HUES6 (cell line): ENCODE measurements around the gene PARVB.

Experiments used
- H3K27ac ChIP-seq: 2 replicates; pipeline ENCODE4 v1.7.0; 2013; ENCODE audit warnings: low read depth, mild to moderate bottlenecking, low read length, inconsistent platforms
- H3K27me3 ChIP-seq: 2 replicates; pipeline ENCODE4 v1.6.1; 2013; ENCODE audit warnings: low read length; ENCODE audit not compliant: control insufficient read depth, insufficient read depth
- H3K36me3 ChIP-seq: 2 replicates; pipeline ENCODE4 v1.6.1; 2013; ENCODE audit warnings: low read length; ENCODE audit not compliant: control insufficient read depth, insufficient read depth
- H3K4me1 ChIP-seq: 2 replicates; pipeline ENCODE4 v1.6.1; 2013; ENCODE audit warnings: low read length; ENCODE audit not compliant: control insufficient read depth, insufficient read depth
- H3K4me3 ChIP-seq: 2 replicates; pipeline ENCODE4 v1.5.1; 2013; ENCODE audit warnings: low read depth, low read length
- H3K9ac ChIP-seq: one replicate; pipeline ENCODE4 v1.6.1; 2013; ENCODE audit warnings: mild to moderate bottlenecking, low read length
- H3K9me3 ChIP-seq: 2 replicates; pipeline ENCODE4 v1.6.1; 2013; ENCODE audit warnings: low read depth, low read length; ENCODE audit not compliant: control insufficient read depth, insufficient read depth

Gene PARVB

DNA sequence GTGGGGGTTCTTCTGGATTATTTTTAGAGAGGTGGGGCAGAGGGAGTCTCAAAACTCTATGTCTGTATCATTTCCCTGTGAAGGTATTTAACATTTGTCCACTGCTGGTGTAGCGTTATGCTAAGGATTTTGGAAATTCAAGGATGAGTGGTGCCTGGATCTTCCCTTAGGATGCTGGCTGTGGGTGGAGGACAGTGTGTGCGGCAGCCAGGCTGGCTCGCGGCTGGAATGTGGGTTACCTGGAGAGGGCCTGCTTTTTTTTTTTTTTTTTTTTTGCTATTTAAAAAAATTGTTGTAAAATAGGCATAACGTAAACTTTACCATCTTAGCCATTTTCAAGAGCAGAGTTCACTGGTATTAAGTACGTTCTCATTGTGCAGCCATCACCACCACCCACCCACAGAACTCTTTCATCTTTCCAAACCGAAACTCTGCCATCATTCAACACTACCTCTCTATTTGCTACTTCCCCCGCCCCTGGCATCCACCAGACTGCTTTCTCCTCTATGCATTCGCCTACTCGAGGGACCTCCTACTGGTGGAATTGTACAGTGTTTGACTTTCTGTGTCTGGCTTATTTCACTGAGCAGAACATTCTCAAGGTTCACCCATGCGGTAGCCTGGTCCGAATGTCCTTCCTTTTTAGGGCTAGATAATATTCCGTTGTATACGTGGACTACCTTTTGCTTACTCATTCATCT is 67.1 kb downstream of the PARVB start:
- Histone ChIP-seq H3K9ac (no peak overlapping the region), H3K4me1 (no peaks in the 10 kb centered on the region; the same call in 1 of the 2 replicates), H3K27me3 (no peaks in the 10 kb centered on the region), H3K27ac (no peak overlapping the region), H3K9me3 (no peaks in the 10 kb centered on the region), H3K4me3 (no peak overlapping the region), H3K36me3 (no peaks in the 10 kb centered on the region)

DNA sequence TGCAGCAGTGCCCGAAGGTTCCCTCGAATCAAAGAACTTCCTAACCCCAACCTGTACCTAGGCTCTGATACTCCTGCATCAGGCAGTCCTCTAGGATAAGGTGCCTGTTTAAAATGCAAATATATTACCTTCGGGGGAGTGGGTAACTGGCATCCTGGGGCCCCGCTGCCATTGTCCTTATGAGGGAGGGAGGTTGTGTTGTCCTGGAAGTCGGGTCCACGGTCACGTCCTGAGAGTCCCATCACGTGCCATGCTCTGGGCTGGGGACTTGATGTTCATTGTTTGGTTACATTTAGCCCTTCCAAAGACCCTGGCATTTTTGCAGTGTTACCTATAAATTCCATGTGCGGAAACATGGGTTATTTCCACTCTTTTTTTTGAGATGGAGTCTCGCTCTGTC is 67.6 kb downstream of the PARVB start:
- Histone ChIP-seq H3K4me3 (no peak overlapping the region), H3K36me3 (no peaks in the 10 kb centered on the region), H3K4me1 (no peaks in the 10 kb centered on the region; the same call in 1 of the 2 replicates), H3K27me3 (no peaks in the 10 kb centered on the region), H3K9ac (no peak overlapping the region), H3K27ac (no peak overlapping the region), H3K9me3 (no peaks in the 10 kb centered on the region)

DNA sequence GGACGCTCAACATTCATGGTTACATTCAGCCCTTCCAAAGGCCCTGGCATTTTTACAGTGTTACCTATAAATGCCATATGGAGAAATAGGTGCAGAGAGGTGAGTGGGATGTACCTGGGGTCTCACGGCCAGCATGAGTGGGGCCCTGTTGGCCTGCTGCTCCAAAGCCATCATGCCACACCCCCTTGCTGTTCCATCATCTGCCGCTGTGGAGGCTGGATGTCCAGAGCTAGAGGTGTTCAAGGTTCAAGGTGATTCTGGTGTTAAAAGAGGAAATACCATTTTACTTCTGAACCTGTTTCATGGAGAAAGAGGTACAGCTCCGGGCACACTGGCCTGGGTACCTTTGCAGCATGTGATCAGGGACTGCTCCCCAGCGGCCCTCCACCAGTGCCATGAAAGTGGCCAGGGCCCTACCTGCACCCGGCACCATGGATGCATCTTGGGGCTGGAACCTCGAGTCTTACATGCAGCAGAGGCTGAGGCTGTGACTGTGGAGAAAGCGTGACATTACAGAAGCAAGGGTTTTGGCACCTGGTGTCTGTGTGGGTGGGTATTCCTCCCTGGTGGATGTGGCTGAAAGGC is 68.6 kb downstream of the PARVB start:
- H3K4me3 ChIP-seq, result no peak overlapping the region
- no peaks in the 10 kb centered on the region; the same call in 1 of the 2 replicates for H3K4me1 ChIP-seq
- H3K9ac ChIP-seq, result no peak overlapping the region
- H3K27me3 ChIP-seq, result no peaks in the 10 kb centered on the region
- H3K27ac ChIP-seq, result no peak overlapping the region
- H3K36me3 ChIP-seq, result no peaks in the 10 kb centered on the region
- H3K9me3 ChIP-seq, result no peaks in the 10 kb centered on the region

DNA sequence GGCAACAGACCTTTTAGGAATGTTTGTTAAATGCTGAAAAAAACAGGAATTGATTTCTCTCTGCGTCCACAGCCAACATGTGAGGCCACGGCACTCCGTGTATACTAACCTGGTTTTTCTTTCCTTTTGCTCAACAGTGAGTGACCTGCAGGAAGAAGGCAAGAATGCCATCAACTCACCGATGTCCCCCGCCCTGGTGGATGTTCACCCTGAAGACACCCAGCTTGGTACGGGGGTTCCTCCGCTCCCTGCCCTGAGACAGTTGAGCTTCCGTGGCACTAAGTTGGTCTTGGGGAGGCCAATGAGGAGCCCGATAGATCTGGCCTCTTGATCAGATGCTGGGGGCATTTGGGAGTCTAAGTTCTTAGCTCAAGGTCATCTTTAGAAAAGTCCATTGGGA is 69.7 kb downstream of the PARVB start:
- Histone ChIP-seq H3K27me3 (no peaks in the 10 kb centered on the region), H3K9me3 (no peaks in the 10 kb centered on the region), H3K9ac (no peak overlapping the region), H3K36me3 (no peaks in the 10 kb centered on the region), H3K27ac (no peak overlapping the region), H3K4me1 (no peaks in the 10 kb centered on the region; the same call in 1 of the 2 replicates), H3K4me3 (no peak overlapping the region)

DNA sequence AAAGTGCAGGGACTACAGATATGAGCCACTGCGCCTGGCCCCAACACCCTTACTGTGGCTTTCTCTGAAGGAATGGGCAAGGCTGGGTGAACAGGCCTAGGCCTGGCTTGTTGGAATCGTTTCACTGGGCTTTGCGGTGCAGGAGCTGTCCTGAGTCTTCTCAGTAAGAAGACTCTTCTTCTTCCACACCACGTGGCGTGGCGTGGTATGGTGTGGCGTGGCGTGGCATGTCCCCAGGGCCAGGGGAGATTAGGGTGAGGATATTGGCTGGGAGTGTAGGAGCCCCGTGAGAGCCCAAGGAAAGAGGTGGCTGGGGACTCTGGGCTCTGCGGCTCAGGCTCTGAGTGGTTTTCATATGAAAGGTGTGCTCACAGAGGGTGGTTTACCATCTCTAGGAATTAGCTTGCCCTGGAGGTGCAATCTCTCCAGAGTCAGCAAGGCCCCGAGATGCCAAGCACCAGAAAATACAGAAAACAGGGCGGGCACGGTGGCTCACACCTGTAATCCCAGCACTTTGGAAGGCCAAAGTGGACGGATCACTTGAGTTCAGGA is 70.7 kb downstream of the PARVB start:
- H3K9ac ChIP-seq, result no peak overlapping the region
- H3K27me3 ChIP-seq, result no peaks in the 10 kb centered on the region
- H3K4me1 ChIP-seq, result no peaks in the 10 kb centered on the region
- H3K27ac ChIP-seq, result no peak overlapping the region
- H3K36me3 ChIP-seq, result no peaks in the 10 kb centered on the region
- no peak overlapping the region for H3K4me3 ChIP-seq
- H3K9me3 ChIP-seq, result no peaks in the 10 kb centered on the region

DNA sequence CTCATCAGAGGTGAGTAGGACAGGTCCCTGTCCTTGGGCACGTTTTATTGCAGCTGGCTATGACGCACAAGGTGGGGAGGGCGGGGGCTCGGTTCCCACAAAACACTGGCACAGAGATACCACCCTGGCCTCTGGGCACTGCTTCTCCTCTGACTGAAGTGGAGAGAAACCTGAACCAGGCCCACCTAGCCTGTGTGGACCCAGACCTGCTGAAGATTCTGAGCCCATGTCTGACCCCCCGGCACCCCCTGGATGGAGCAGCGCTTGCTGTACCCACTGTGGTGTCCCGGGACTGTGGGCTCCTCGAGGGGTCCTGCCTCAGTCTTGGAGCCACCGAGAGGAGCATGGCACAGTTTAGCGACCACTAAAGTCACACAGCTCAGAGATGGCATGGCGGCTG is 72.6 kb downstream of the PARVB start:
- no peak overlapping the region for H3K9ac ChIP-seq
- no peaks in the 10 kb centered on the region for H3K9me3 ChIP-seq
- no peaks in the 10 kb centered on the region for H3K27me3 ChIP-seq
- no peaks in the 10 kb centered on the region for H3K4me1 ChIP-seq
- H3K27ac ChIP-seq, result no peak overlapping the region
- no peak overlapping the region for H3K4me3 ChIP-seq
- no peaks in the 10 kb centered on the region for H3K36me3 ChIP-seq

DNA sequence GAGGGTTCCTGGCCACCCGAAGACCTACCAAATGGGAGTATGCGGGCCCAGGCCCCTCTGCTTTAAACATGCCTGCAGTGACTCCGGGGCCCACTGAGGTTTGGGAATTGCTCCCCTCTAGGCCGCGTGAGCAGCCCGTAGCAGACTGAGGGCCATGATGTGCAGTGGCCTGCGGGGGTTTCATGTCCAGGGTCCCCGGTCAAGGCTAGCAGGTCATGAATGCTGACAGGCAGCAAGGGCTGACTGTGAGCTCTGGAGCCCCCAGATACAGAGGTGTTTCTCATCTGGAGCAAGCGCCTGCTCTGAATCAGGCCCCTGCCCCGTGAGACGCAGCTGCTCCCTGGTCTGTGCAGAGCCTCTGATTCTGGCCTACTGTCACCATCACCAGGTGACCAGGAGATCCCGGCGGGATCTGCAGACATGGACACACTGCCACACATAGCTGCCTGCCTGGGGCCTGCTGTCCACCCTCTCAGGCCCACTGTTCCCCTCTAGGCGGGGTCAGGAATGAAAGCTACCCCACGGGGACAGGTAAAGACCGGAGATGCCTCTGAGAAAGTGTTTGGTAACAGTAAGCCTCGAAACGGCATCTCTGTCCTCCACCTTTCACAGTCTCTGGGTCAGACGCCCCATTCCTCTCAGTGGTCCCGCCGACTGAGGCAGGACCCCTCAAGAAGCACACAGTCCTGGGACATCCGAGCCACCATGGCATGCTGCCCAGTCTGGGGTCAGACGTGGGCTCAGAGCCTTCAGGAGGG is 73.3 kb downstream of the PARVB start:
- H3K36me3 ChIP-seq, result no peaks in the 10 kb centered on the region
- no peaks in the 10 kb centered on the region for H3K4me1 ChIP-seq
- no peaks in the 10 kb centered on the region for H3K9me3 ChIP-seq
- H3K27ac ChIP-seq, result no peak overlapping the region
- no peak overlapping the region for H3K9ac ChIP-seq
- no peak overlapping the region for H3K4me3 ChIP-seq
- H3K27me3 ChIP-seq, result no peaks in the 10 kb centered on the region

DNA sequence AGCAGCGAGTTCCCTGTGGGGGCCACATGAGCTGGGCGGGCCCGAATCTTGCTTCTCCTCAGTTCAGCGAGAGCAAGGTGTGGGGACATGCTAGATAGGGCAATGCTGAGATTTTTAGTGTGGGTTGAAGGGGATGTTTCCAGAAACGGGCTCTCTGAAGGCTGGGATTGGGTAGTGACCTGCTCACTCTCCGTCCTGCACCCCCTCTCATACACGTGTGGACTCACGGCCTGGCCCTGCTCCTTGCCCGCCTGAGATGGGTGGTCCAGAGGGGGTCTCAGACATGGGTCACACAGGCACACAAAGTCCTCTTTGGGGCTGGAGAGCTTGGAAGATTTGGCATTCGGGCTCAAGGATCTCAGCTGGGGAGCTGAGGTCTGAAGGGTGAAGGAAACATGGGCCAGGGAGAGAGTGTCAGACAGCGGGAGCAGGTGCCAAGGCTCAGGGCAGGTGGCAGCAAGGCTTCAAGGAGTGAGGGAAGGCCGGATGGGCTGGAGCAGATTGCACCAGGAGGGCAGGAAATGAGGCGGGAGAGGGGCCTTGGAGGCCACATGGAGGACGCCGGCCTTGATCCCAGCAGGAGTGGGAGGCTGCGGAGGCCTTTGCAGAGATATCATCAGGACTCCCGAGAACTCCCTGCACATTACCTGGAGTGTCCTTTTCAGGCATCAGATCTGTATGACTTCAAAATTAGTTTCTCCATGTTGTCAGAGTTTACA is 74.1 kb downstream of the PARVB start:
- H3K27ac ChIP-seq, result no peak overlapping the region
- no peaks in the 10 kb centered on the region for H3K9me3 ChIP-seq
- H3K27me3 ChIP-seq, result no peaks in the 10 kb centered on the region
- no peaks in the 10 kb centered on the region for H3K36me3 ChIP-seq
- no peak overlapping the region for H3K4me3 ChIP-seq
- no peaks in the 10 kb centered on the region for H3K4me1 ChIP-seq
- no peak overlapping the region for H3K9ac ChIP-seq

DNA sequence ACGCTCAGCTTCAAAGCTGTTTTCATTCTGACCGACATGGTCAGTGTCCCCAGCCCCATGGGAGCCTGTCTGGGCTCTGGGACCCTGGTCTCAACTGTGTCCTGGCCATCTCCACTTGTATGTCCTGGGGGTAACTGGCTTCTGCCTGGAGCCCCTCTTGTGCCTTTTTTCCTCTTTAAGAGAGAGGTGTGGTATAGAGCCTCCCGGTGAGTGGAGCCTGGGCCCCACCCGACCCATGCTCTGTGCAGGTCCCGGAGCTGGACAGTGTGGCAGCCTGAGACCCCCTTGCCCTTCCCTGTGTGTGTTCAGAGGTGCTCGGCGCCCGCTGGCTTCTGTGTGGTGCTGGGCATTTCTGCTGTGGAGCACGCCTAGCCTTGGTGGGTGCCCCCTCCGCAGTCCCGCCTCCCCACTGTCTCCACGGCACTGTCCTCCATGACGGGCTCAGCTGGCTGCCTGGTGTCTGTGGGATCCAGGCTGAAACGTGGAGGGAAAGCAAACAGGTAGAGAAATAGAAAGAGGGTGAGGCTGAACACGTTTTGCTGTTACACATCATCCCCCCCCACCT is 74.9 kb downstream of the PARVB start:
- Histone ChIP-seq H3K4me1 (no peaks in the 10 kb centered on the region), H3K9ac (no peak overlapping the region), H3K27ac (no peak overlapping the region), H3K27me3 (no peaks in the 10 kb centered on the region), H3K36me3 (0 out of 2 replicates have a peak, but pooled peaks cover 2% of the 10 kb centered on the region), H3K9me3 (no peaks in the 10 kb centered on the region), H3K4me3 (no peak overlapping the region)

DNA sequence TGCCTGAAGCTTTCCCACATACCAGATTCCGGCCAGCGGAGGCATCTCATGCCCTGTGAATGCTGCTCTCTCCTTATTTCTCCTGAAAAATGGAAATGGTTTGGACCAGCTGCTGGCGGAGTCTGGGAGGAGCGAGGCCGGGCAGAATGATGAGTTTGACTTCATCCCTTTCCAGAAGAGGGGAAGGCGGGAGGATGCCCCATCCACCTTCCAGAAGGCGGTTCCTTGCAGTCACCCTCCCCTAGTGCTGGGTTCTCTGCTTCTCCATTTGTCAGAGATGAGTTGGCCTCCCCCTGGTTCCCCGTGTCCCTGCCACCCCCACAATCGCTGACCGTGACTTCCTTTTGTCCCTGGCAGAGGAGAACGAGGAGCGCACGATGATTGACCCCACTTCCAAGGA is 75.6 kb downstream of the PARVB start:
- no peak overlapping the region for H3K27ac ChIP-seq
- no peaks in the 10 kb centered on the region for H3K27me3 ChIP-seq
- H3K36me3 ChIP-seq, result peaks cover 2% of the 10 kb centered on the region; the same call in 1 of the 2 replicates
- H3K4me3 ChIP-seq, result no peak overlapping the region
- no peaks in the 10 kb centered on the region for H3K4me1 ChIP-seq
- H3K9me3 ChIP-seq, result 0 out of 2 replicates have a peak, but pooled peaks cover under 1% of the 10 kb centered on the region
- no peak overlapping the region for H3K9ac ChIP-seq
